HCT116 (cell line): Measurements from ENCODE around the gene PNMA6A. TPM values are rescaled to one million over a fixed set of nuclear protein-coding genes. Genes with fewer than 3 reads are reported as not detected.

Source experiments
- ATAC-seq: fragments of 200-7000 bp; cut with Tn5 transposase; 2 replicates; pipeline ENCODE4 v1.9.1; 2020; ENCODE audit warnings: mild to moderate bottlenecking, moderate library complexity
- BruUV-seq: library from RNA; stranded (reverse); fragments of 400-500 nt; replicated peaks from 2 replicates; lab custom pipeline; 2021; lab: Mats Ljungman, UMichigan
- CTCF ChIA-PET: fragments of 300-600 bp; sonication (Branson Sonifier 250); formaldehyde crosslinking; loops from one replicate; lab custom pipeline; 2021; ENCODE audit warnings: antibody characterized with exemption; lab: Charles Lee
- POLR2A ChIA-PET: fragments of 300-600, 350-600 bp; sonication (Branson Sonifier 250); formaldehyde crosslinking; loops from one replicate; lab custom pipeline; 2021; ENCODE audit warnings: antibody characterized with exemption; lab: Charles Lee
- RAD21 ChIA-PET, 2 experiments: fragments of 300-600 bp; sonication (Branson Sonifier 250); formaldehyde crosslinking; loops; one replicate each; lab custom pipeline; 2023; ENCODE audit warnings: low total read pairs in 2 of 2; ENCODE audit not compliant: uncharacterized antibody in 2 of 2, unreplicated experiment in 2 of 2, low non-redundant PET in 1 of 2; lab: Charles Lee
- DNase-seq: peaks from one replicate; pipeline ENCODE4 v3.0.0-alpha.2; 2010; ENCODE audit warnings: low read depth, low spot score
- H2AFZ ChIP-seq: fragments of 200-600 bp; shearing (Covaris generic), sonication (generic); 2 replicates; pipeline ENCODE4 v1.6.1; 2017; ENCODE audit warnings: low read depth, mixed run types, mixed read lengths, antibody characterized with exemption, low read length; ENCODE audit not compliant: poor library complexity, severe bottlenecking
- H3K27ac ChIP-seq: 2 replicates; pipeline ENCODE4 v1.5.1; 2012; ENCODE audit warnings: low read depth, low read length
- H3K27me3 ChIP-seq: fragments of 200-600 bp; sonication (generic); 2 replicates; pipeline ENCODE4 v1.6.1; 2016; ENCODE audit warnings: mixed run types, low read length, mixed read lengths; ENCODE audit not compliant: insufficient read depth
- H3K36me3 ChIP-seq, 2 experiments: fragments of 200-500 bp in 1 of 2; fragments of 200-600 bp in 1 of 2; sonication (Bioruptor generic) in 1 of 2; sonication (generic) in 1 of 2; 2 replicates each; pipeline versions ENCODE4 v1.5.1 to v1.6.1; 2014 to 2016; ENCODE audit warnings: low read length in 2 of 2, inconsistent platforms in 1 of 2, mixed read lengths in 1 of 2, mixed run types in 1 of 2; ENCODE audit not compliant: insufficient read depth in 2 of 2, control insufficient read depth in 1 of 2
- H3K4me1 ChIP-seq, 2 experiments: fragments of 200-600 bp in 1 of 2; sonication (generic) in 1 of 2; 2 replicates each; pipeline versions ENCODE4 v1.5.1 to v1.6.1; 2012 to 2017; ENCODE audit warnings: low read length in 2 of 2, inconsistent platforms in 1 of 2, mild to moderate bottlenecking in 1 of 2, mixed read lengths in 1 of 2, mixed run types in 1 of 2, moderate library complexity in 1 of 2; ENCODE audit not compliant: insufficient read depth in 2 of 2, control insufficient read depth in 1 of 2
- H3K4me2 ChIP-seq: fragments of 200-600 bp; sonication (generic); 2 replicates; pipeline ENCODE4 v1.6.1; 2017; ENCODE audit warnings: mixed run types, low read length, mixed read lengths
- H3K4me3 ChIP-seq, 2 experiments: fragments of 200-600 bp in 1 of 2; sonication (generic) in 1 of 2; replicated peaks in 1 of 2; 2 replicates each; pipeline ENCODE4 v1.5.1; 2011 to 2016; ENCODE audit warnings: low read length in 2 of 2, control low read depth in 1 of 2, low read depth in 1 of 2, mild to moderate bottlenecking in 1 of 2, mixed read lengths in 1 of 2, mixed run types in 1 of 2
- H3K79me2 ChIP-seq: fragments of 200-600 bp; sonication (generic); 2 replicates; pipeline ENCODE4 v1.6.1; 2017; ENCODE audit warnings: mild to moderate bottlenecking, mixed run types, low read length, moderate library complexity, mixed read lengths; ENCODE audit not compliant: insufficient read depth
- H3K9ac ChIP-seq: fragments of 200-600 bp; sonication (generic); 2 replicates; pipeline ENCODE4 v1.6.1; 2016; ENCODE audit warnings: low read length, mixed read lengths
- H3K9me2 ChIP-seq: fragments of 200-600 bp; sonication (generic), shearing (Covaris generic); 2 replicates; pipeline ENCODE4 v1.6.1; 2017; ENCODE audit warnings: mixed run types, mild to moderate bottlenecking, moderate library complexity; ENCODE audit not compliant: insufficient read depth
- H3K9me3 ChIP-seq, 2 experiments: fragments of 200-500 bp in 1 of 2; fragments of 200-600 bp in 1 of 2; sonication (Bioruptor generic) in 1 of 2; sonication (generic) in 1 of 2; 2 replicates each; pipeline ENCODE4 v1.6.1; 2014 to 2017; ENCODE audit warnings: low read length in 2 of 2, mixed read lengths in 2 of 2, inconsistent platforms in 1 of 2, low read depth in 1 of 2, mild to moderate bottlenecking in 1 of 2, mixed run types in 1 of 2, moderate library complexity in 1 of 2; ENCODE audit not compliant: control insufficient read depth in 1 of 2, insufficient read depth in 1 of 2
- H4K20me1 ChIP-seq: fragments of 200-600 bp; sonication (generic), shearing (Covaris generic); 2 replicates; pipeline ENCODE4 v1.6.1; 2017; ENCODE audit warnings: mixed run types, mild to moderate bottlenecking, moderate library complexity; ENCODE audit not compliant: insufficient read depth
- CBX3 ChIP-seq: IDR thresholded peaks from 2 replicates; pipeline ENCODE4 v1.6.1; 2012; ENCODE audit warnings: low read depth
- EGR1 ChIP-seq: IDR thresholded peaks from 2 replicates; pipeline ENCODE4 v1.6.1; 2012; ENCODE audit warnings: low read depth
- ELF1 ChIP-seq: IDR thresholded peaks from 2 replicates; pipeline ENCODE4 v1.6.1; 2012; ENCODE audit warnings: low read depth, borderline replicate concordance
- EZH2 ChIP-seq: fragments of 200-600 bp; sonication (generic); IDR thresholded peaks from 2 replicates; pipeline ENCODE4 v1.6.1; 2017; ENCODE audit warnings: antibody characterized with exemption, mixed run types
- EZH2phosphoT487 ChIP-seq: fragments of 200-600 bp; IDR thresholded peaks from 2 replicates; pipeline ENCODE4 v1.6.1; 2018; ENCODE audit warnings: antibody characterized with exemption, borderline replicate concordance
- FOSL1 ChIP-seq: IDR thresholded peaks from 2 replicates; pipeline ENCODE4 v1.6.1; 2012; ENCODE audit warnings: low read depth
- JUND ChIP-seq: IDR thresholded peaks from 2 replicates; pipeline ENCODE4 v1.6.1; 2012
- POLR2A ChIP-seq: IDR thresholded peaks from 2 replicates; pipeline ENCODE4 v1.7.0; 2011; ENCODE audit warnings: borderline replicate concordance; ENCODE audit not compliant: insufficient read depth, insufficient read length; ENCODE audit errors: extremely low read depth
- RAD21 ChIP-seq: IDR thresholded peaks from 2 replicates; pipeline ENCODE4 v1.6.1; 2012; ENCODE audit warnings: low read depth, mild to moderate bottlenecking
- SIN3A ChIP-seq: IDR thresholded peaks from 2 replicates; pipeline ENCODE4 v1.6.1; 2012; ENCODE audit warnings: low read depth
- SP1 ChIP-seq: IDR thresholded peaks from 2 replicates; pipeline ENCODE4 v1.6.1; 2012; ENCODE audit warnings: low read depth
- YY1 ChIP-seq: IDR thresholded peaks from 2 replicates; pipeline ENCODE4 v1.6.1; 2011; ENCODE audit warnings: low read length, low read depth, moderate library complexity, mild to moderate bottlenecking; ENCODE audit not compliant: insufficient replicate concordance; ENCODE audit errors: extremely low read depth
- ZNF274 ChIP-seq: fragments of 200-500 bp; sonication (Bioruptor generic); IDR thresholded peaks from 2 replicates; pipeline ENCODE4 v1.6.1; 2014; ENCODE audit warnings: mild to moderate bottlenecking, low read depth, low read length, inconsistent platforms
- intact Hi-C: fragments of 100-400 bp; cut with micrococcal nuclease; formaldehyde crosslinking; loops from 2 replicates; pipeline ENCODE4 v1.10.0; 2022
- total RNA-seq: library from RNA; stranded (reverse); gene quantifications from one replicate; pipeline ENCODE4 v1.2.1, GENCODE V29; 2021; ENCODE audit not compliant: unreplicated experiment
- TF ChIP-seq, protein P1 (sequence below): IDR thresholded peaks from 2 replicates; pipeline ENCODE4 v1.6.1; 2012; ENCODE audit warnings: low read depth
- TF ChIP-seq, protein P2 (sequence below): IDR thresholded peaks from 2 replicates; pipeline ENCODE4 v1.6.1; 2011; ENCODE audit warnings: mild to moderate bottlenecking, low read length, moderate library complexity; ENCODE audit not compliant: insufficient replicate concordance; ENCODE audit errors: extremely low read depth

PNMA6A gene
- total RNA-seq, 1 experiment from 2014 or later = not detected

DNA sequence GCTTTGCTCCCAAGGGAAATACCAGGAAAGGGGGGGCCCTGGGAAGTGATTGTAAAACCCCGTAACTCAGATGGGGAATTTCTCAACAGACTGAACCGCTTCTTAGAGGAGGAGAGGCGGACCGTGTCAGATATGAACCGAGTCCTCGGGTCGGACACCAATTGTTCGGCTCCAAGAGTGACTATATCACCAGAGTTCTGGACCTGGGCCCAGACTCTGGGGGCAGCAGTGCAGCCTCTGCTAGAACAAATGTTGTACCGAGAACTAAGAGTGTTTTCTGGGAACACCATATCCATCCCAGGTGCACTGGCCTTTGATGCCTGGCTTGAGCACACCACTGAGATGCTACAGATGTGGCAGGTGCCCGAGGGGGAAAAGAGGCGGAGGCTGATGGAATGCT is 15.0 kb upstream of the PNMA6A start:
- DNase-seq (no peak), ATAC-seq (no peak)
- Histone ChIP-seq H2AFZ (no peak overlapping the region), H3K4me3 (no peak overlapping the region), H3K9me2 (no peaks in the 10 kb centered on the region), H3K9me3 (no peaks in the 10 kb centered on the region), H3K79me2 (no peaks in the 10 kb centered on the region), H4K20me1 (no peaks in the 10 kb centered on the region), H3K4me1 (peaks cover 0 to 8% of the 10 kb centered on the region in 2 experiments; a peak in 2 of 4 replicates), H3K4me2 (no peak overlapping the region), H3K27me3 (no peaks in the 10 kb centered on the region), H3K9ac (no peak overlapping the region)
- no TSS peak for BruUV-seq
- RAD21 ChIA-PET = no interaction called here
- intact Hi-C loops = no loop called here
- CTCF ChIA-PET = no interaction called here
- POLR2A ChIA-PET = no interaction called here
- TF ChIP-seq SIN3A = no peak
- TF ChIP-seq EZH2phosphoT487 = no peak
- TF ChIP-seq POLR2A = no peak
- TF ChIP-seq EZH2 = no peak
- no peak for TF ChIP-seq FOSL1
- TF ChIP-seq ELF1 = no peak
- TF ChIP-seq, all 23 proteins: peak for 0
- H3K36me3 ChIP-seq = no peaks in the 10 kb centered on the region
- no peak overlapping the region for H3K27ac ChIP-seq

DNA sequence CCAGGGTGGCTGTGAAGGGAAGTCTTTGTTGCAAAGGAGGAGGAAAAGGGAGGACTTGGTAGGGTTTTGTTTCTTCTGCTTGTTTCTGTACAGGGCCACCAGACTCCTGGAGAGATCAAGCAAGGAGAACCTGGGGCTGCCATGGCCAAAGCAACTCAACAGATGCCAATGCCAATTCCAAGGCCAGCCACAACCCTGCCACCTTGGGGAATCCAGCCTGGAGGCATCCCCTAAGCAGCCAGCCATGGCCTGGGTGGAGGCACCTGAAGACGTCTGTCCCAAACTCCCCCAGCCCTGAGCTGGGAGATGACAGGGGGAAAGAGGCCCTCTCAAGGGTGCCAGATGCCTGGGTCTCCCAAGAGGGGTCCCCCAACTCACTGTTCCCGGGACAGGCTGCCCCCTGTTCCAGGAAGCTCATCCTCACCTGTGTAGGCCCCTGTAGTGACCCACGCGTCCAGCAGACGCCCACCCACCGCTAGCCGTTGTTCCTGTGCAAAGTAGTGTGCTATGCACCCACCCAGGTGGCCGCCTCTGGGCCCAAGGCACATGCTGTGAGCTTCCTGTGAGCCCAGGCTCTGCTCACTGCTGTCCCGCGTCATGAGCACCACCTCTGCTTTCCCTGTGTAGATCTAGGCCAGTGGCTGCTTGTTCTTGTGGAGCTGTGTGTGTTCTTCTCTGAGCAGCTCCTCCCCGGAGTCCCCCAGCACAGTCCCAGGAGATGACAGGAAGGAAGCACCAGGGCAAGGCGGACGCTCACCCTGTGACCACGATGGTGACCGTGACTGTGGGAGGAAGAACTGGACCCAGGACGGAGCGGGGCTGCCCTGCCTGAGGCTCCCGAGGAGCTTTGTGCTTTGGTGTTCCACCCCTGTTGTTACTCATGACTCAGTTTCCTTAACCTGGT is 12.8 kb upstream of the PNMA6A start:
- peaks cover 0 to 8% of the 10 kb centered on the region in 2 experiments; a peak in 2 of 4 replicates for H3K4me1 ChIP-seq
- no peak overlapping the region for H2AFZ ChIP-seq
- ChIA-PET CTCF (no interaction called here), RAD21 (no interaction called here), POLR2A (no interaction called here)
- H3K9ac ChIP-seq = no peak overlapping the region
- BruUV-seq = no TSS peak
- no peaks in the 10 kb centered on the region for H3K36me3 ChIP-seq
- H3K27ac ChIP-seq = no peak overlapping the region
- H3K4me2 ChIP-seq = no peak overlapping the region
- H3K79me2 ChIP-seq = no peaks in the 10 kb centered on the region
- no peaks in the 10 kb centered on the region for H3K9me2 ChIP-seq
- no peak for ATAC-seq
- DNase-seq = no peak
- H3K9me3 ChIP-seq = no peaks in the 10 kb centered on the region
- no peaks in the 10 kb centered on the region for H3K27me3 ChIP-seq
- no peak overlapping the region for H3K4me3 ChIP-seq
- intact Hi-C loops = no loop called here
- H4K20me1 ChIP-seq = no peaks in the 10 kb centered on the region
- no peak for TF ChIP-seq JUND
- TF ChIP-seq, protein P1, sequence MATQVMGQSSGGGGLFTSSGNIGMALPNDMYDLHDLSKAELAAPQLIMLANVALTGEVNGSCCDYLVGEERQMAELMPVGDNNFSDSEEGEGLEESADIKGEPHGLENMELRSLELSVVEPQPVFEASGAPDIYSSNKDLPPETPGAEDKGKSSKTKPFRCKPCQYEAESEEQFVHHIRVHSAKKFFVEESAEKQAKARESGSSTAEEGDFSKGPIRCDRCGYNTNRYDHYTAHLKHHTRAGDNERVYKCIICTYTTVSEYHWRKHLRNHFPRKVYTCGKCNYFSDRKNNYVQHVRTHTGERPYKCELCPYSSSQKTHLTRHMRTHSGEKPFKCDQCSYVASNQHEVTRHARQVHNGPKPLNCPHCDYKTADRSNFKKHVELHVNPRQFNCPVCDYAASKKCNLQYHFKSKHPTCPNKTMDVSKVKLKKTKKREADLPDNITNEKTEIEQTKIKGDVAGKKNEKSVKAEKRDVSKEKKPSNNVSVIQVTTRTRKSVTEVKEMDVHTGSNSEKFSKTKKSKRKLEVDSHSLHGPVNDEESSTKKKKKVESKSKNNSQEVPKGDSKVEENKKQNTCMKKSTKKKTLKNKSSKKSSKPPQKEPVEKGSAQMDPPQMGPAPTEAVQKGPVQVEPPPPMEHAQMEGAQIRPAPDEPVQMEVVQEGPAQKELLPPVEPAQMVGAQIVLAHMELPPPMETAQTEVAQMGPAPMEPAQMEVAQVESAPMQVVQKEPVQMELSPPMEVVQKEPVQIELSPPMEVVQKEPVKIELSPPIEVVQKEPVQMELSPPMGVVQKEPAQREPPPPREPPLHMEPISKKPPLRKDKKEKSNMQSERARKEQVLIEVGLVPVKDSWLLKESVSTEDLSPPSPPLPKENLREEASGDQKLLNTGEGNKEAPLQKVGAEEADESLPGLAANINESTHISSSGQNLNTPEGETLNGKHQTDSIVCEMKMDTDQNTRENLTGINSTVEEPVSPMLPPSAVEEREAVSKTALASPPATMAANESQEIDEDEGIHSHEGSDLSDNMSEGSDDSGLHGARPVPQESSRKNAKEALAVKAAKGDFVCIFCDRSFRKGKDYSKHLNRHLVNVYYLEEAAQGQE = no peak
- TF ChIP-seq YY1 = no peak
- no peak for TF ChIP-seq CBX3
- no peak for TF ChIP-seq SP1
- no peak for TF ChIP-seq EZH2
- TF ChIP-seq RAD21 = no peak
- no peak for TF ChIP-seq ZNF274
- TF ChIP-seq SIN3A = no peak
- TF ChIP-seq ELF1 = no peak
- TF ChIP-seq, protein P2, sequence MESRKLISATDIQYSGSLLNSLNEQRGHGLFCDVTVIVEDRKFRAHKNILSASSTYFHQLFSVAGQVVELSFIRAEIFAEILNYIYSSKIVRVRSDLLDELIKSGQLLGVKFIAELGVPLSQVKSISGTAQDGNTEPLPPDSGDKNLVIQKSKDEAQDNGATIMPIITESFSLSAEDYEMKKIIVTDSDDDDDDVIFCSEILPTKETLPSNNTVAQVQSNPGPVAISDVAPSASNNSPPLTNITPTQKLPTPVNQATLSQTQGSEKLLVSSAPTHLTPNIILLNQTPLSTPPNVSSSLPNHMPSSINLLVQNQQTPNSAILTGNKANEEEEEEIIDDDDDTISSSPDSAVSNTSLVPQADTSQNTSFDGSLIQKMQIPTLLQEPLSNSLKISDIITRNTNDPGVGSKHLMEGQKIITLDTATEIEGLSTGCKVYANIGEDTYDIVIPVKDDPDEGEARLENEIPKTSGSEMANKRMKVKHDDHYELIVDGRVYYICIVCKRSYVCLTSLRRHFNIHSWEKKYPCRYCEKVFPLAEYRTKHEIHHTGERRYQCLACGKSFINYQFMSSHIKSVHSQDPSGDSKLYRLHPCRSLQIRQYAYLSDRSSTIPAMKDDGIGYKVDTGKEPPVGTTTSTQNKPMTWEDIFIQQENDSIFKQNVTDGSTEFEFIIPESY = no peak
- no peak for TF ChIP-seq EGR1
